Epithelial cell of esophagus (primary cell): ENCODE data around the gene MUC22.
"Not testable (repeated sequence)": the region's sequence is repeated elsewhere in the genome, so short reads cannot be mapped to it uniquely, and the experiment has no call there.

Experiments used
- DNase-seq: peaks from one replicate; pipeline ENCODE4 v3.0.0; 2010; ENCODE audit warnings: low read depth
- H3K4me3 ChIP-seq: 2 replicates; pipeline ENCODE4 v1.5.1; 2011; ENCODE audit warnings: mild to moderate bottlenecking, low read length, control low read depth
- TF ChIP-seq, protein P1 (sequence below): IDR thresholded peaks from 2 replicates; pipeline ENCODE4 v1.5.1; 2011; ENCODE audit warnings: low read depth, mild to moderate bottlenecking, low read length, control low read depth, inconsistent platforms; ENCODE audit not compliant: insufficient read depth; ENCODE audit errors: missing control alignments

Gene MUC22

DNA sequence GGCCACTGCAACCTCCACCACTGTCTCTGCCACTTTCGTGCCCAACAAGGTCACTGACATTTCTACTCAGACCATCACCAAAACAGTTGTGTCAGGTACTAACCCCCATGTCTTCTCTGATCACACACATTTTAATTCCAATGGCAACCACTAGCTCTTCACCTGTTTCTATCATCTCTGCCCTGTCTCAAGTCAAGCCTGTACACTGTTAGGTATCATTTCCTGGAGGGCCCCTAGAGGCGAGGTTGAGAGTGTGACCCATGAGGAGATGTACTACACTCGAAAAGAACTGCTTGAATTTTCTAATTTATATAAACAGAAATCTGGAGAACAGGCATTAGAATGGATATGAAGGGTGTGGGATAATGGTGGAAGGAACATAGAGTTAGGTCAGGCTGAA lies 44.1 kb upstream of the MUC22 start:
- H3K4me3 ChIP-seq: no peak overlapping the region
- TF ChIP-seq, protein P1, sequence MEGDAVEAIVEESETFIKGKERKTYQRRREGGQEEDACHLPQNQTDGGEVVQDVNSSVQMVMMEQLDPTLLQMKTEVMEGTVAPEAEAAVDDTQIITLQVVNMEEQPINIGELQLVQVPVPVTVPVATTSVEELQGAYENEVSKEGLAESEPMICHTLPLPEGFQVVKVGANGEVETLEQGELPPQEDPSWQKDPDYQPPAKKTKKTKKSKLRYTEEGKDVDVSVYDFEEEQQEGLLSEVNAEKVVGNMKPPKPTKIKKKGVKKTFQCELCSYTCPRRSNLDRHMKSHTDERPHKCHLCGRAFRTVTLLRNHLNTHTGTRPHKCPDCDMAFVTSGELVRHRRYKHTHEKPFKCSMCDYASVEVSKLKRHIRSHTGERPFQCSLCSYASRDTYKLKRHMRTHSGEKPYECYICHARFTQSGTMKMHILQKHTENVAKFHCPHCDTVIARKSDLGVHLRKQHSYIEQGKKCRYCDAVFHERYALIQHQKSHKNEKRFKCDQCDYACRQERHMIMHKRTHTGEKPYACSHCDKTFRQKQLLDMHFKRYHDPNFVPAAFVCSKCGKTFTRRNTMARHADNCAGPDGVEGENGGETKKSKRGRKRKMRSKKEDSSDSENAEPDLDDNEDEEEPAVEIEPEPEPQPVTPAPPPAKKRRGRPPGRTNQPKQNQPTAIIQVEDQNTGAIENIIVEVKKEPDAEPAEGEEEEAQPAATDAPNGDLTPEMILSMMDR: no peak
- DNase-seq: no peak

DNA sequence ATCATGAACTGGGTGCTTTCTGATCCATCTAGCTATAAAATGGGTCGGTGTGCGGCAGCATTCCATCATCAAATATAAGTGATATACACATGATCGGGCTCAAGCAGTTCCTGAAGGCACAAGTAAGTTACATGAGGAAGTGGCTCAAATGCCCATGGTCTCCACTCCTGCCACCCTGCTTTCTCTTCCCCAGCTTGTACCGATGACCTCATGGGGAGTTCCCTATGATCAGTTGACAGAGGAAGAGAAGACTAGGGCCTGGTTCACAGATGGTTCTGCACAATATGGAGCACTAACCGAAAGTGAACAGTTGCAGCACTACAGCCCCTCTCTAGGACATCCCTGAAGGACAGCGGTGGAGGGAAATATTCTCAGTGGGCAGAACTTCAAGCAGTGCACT lies 41.1 kb upstream of the MUC22 start:
- not testable (repeated sequence) for H3K4me3 ChIP-seq, DNase-seq

DNA sequence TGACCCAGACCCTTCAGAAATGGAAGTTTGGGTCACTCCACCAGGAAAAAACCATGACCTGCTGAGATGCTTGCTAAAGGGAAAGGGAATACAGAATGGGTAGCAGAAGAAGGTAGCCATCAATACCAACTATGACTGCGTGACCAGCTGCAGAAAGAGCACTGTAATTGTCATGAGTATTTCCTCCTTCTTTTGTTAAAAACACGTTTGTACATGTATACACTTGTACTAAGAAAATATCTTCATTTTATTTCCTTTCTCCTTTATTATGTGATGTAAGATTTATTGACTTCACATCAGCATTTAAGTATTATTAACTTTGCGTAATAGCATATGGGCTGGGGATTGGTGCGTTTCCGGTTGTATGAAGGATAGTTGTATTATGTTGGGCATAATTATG lies 39.3 kb upstream of the MUC22 start:
- H3K4me3 ChIP-seq: no peak overlapping the region
- DNase-seq: peak; percentile 54
- TF ChIP-seq, protein P1: no peak

DNA sequence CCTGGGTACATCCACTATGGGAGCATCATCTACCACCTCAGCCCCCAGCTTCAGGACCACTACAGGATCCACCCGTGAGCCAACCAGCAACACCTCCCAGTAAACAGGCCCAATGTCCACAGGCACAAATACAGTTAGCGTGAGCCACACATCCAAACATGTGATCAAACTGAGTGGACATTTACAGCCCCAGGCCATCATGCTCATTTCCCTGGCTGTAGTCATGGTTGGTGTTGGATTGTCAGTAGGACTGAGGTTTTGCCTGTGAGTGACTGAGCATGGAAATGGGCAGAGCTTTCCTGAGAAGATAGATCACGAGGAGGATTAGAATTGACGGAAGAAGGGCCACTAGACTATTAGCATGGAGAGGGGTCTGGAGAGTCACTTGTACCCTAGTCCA lies 37.5 kb upstream of the MUC22 start:
- TF ChIP-seq, protein P1: no peak
- no peak overlapping the region for H3K4me3 ChIP-seq
- peak; percentile 31 for DNase-seq

DNA sequence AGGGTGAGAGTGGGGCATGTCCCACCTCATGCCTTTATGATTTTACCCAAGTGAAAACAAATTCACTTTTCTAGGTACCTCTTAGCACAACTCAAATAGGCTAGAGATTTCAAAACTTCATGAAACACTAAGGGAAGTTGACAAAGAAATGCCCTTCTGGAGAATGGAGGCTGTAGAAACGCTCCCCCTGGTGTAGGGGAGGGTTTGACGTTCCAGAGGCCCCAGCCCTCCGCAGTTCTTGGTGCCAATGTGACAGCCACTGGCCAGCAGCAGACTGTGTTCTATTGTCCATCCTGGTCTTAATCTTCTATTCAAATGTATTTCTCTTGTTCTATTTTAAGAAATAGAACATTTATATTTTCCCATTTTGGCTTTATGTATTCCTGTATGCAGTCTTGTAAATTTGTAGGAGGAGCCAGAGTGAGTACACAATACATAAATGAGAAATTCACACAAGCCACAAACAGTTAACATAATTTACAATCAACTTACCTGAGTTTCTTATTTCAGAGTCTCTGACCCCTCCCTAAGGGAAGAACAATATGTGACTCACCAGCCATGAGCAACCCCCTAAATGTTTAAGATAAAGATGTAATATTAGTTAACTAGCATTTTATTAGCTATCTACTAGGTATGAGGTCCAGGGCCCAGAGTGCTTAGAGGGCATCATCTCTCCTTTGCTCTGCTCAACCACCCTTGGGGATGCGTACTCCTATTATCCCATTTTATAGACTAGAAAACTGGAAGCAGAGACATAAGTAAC lies 35.6 kb upstream of the MUC22 start:
- no peak overlapping the region for H3K4me3 ChIP-seq
- TF ChIP-seq, protein P1: no peak
- DNase-seq: peak; percentile 30

DNA sequence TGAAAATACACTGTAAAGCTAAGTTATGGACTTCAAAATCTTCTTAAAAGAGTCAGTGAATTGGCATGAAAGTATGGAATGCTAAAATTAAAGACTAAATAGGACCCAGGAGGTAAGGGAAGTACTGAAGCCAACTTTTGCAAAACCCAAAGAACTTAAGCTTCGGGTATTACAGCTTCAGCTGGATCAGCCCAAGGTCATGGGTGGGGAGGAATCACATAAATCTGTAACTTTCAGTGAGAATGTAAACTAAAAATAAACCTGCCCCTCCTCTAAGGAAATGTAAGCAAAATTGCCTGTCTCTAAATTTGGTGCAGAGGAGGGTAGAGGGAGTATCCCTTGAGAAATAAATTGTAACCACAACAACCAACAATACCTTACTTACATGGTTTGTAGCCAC lies 31.1 kb upstream of the MUC22 start:
- no peak for DNase-seq
- H3K4me3 ChIP-seq: no peak overlapping the region
- TF ChIP-seq, protein P1: no peak

DNA sequence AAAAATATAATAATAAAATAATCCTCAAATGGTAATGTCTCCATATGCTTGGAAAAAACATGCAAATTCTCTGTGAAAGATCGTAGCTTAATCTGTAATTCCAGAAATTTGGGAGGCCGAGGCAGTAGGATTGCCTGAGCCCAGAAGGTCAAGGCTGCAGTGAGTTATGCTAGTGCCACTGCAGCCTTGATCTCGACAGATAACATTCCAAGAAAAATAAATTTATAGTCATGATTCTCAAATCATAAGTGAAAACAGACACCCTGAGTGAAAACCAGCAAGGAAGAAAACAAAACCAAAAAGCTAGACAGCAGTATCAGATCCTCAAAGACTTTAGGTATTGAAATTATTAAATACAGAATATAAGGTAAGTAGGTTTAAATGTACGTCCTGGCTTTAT lies 30.6 kb upstream of the MUC22 start:
- DNase-seq: no peak
- TF ChIP-seq, protein P1: no peak
- no peak overlapping the region for H3K4me3 ChIP-seq
